HG02943 (cell line): ENCODE data around the gene BANF1.

Experiments
- ATAC-seq: cut with Tn5 transposase; IDR thresholded peaks from one replicate; pipeline ENCODE4 v1.9.1; 2021; ENCODE audit warnings: mild to moderate bottlenecking, low read depth, moderate library complexity; ENCODE audit not compliant: unreplicated experiment

The BANF1 gene

DNA sequence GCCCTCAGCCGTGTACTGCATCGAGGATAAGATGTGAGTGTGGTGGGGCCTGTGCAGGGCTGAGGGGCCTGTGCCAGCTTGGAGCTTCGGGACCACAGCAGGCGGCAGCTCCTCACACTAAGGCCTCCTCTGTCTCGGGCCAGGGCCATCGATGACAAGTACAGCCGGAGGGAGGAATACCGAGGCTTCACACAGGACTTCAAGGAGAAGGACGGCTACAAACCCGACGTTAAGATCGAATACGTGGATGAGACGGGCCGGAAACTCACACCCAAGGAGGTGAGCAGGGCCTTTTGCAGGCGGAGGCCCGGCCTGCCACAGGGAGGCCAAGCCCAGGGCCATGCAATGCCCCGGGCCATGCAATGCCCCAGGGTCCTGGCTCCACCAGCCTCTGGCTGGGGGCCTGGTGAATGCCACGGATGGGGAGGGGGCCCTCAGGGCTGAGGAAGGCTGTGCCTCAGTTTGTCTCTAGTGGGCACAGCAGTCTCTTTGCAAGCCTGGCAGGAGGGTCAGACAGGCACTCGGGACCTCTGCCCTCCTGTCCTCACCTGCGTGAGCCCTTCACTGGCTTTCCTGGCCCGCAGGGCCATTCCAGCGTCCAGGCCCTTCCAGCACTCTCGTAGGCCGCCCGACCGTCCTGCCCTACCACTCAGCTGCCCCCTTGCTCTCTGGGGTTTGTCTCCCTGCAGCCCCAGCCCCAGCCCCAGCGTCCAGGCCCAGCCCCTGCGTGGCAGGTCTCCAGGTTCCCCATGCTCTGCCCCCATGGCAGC, 24.5 kb upstream of the BANF1 start:
- ATAC-seq: no peak

DNA sequence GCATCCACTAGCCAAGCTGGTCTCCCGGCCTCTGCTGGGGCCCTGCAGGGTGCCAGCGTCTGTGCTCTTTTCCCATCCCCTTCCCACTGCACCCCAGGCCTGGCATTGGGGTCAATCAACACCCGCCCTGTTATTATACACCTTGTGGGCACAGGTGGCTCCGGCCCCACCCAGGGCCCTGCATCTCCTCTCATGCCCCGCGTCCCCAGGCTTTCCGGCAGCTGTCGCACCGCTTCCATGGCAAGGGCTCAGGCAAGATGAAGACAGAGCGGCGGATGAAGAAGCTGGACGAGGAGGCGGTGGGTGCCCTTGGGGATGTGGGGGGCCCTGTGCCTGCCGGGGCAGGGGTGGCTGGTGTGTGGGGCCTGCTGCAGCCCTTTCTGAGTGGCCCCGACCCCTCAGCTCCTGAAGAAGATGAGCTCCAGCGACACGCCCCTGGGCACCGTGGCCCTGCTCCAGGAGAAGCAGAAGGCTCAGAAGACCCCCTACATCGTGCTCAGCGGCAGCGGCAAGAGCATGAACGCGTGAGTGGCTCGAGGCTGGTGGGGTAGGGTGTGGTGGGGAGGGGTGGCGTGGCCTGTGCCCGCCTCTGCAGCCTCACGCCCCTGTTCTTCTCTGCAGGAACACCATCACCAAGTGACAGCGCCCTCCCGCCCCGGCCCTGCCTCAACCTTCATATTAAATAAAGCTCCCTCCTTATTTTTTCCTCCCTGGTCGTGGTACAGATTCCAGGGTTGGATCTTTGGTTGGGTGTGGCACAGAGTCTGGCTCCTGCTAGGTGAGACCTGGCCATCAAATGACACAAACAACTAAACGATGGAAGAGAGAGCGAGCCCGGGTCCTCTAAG, 23.7 kb upstream of the BANF1 start:
- no peak for ATAC-seq

DNA sequence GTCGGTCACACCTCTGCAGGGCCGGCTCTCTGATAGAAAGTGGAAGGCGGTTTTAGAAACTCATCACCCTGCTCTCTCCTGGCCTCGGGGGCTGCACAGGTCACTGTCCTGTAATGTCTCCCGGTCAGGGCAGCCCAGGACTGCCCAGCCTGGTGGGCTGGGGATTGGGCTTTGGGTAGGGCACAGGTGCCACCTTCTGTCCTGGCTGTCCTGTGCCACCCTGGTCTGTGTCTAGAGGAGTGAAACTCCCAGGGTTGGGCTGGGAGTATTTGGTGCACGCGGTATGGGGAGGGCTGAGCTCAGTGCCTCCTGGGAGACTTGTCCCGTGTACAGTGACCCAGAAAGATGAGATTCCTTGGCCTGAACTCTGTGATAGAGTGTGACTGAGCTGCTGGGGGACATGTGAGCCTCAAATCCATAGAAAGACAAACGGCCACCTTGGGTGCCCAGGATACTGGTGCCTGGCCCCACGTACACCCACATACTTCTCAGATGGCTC, 23.0 kb upstream of the BANF1 start:
- no peak for ATAC-seq

DNA sequence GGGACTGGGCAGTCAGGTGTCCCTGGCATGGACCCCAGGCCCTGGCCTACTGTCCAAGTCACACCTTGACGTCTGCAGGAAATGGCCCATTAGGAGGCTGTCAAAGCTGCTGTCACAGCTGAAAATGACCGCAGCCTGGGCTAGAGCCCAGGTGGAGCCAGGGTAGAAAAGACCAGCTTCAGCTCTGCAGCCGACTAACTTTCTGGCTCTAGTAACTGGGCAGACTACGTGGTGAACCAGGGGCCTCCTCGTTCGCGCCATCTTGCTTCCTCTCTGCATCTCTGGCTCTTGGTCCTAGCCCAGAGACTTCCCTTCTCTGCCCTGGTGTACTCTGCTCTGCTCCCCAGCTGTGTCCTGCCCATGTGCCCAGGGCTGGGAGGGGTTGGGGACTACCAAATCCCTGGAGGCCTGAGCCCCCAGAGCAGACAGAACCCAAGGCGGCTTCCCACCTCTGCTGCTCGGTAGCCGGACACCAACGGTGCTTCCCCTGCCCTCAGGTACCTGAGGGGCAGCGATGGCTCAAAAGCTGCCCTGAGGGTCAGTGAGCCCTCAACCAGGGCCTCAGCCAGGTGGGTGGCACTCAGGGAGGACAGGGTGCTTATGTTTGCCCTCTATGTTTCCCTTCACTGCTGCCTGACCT, 21.1 kb upstream of the BANF1 start:
- no peak for ATAC-seq

DNA sequence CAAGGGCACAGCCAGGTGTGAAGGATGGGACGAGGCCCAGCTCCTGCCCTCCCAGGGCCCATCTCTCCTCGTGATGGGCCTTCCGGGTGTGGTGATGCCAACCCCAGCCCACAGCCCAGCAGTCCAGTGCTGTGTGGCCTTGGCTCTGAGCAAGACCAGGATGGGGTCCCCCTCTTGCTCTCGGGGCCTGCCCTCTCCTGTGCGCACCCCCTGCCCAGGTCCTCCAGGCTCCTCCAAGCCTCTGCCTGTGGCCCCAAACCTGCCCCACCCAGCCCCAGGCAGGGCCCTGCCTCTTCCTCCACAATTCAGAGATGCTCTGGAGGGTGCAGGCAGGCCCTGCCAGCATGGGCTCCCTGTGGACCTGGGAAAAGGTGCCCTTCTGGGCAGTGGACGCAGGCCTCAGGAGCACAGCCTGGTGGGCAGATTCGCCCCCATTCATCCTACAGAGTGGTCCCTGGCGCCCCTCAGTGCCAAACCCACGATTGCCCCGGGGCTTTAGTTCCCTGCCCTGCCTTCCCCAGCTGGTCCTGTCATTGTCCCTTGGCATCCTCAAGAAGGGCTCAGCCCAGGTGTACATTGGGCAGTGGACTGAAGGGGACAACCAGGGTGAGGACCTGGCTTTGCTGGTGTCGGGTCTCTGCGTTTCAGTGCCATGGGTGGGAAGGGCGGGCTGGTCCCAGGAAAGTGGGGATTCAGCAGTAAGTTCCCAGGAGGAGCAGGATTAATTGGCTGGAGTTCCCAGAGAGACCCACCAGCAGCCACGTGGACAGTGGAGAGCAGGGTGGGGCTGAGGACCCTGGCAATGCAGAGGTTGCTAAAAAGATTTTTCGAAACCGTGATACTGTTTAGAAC, 20.1 kb upstream of the BANF1 start:
- ATAC-seq: no peak

DNA sequence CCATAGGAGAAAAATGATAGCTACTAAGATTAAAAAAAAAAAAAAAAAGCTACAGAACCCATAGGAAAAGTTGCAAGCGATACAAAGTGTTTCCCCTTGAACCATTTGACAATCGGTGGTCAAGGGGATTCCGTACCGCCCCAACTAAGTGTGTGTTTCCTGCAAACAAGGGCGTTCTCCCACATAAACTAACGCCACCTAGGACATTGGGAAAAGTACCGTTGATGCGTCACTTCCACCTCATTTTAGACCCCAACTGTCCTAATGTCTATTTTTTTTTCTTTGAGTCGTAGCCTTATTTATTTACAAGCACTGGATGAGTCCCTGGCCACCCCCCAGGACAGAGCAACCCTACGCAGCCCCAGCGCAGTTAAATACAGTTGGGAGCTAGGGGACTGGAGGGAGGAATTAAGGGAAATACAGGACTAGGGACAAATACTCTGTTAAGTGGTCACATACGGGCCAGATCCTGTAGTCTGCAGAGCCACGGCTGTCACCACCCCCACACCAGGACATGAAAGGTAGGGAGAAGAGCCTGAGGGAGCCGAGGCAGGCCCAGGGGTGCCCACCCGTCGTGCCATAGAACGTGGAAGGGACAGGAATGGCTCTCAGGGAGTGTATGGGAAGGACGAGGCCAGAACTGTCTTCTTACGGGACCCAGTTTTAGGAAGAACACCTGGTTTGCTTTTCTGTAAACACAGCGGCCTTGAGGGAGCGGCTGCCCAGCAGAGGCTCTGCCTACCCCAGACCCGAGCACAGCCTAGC, 19.3 kb upstream of the BANF1 start:
- no peak for ATAC-seq

DNA sequence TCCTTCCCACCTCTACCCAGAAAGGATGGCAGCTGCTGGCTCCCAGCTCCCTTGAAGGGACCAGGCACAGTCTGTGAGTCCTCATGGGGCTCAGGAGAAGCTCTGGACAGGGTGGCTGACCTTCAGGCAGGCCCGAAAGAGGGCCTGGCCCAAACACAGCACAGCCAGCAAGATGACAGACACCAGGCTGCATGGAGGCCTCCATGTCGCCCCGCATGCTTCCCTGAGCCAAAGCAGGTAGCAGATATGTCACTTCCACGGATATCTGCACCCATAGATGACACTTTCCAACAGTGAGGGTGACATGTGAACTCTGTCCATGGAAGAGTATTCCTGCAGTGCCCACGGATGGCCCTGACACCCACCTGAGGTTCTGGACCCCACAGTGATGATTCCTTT, 18.7 kb upstream of the BANF1 start:
- no peak for ATAC-seq

DNA sequence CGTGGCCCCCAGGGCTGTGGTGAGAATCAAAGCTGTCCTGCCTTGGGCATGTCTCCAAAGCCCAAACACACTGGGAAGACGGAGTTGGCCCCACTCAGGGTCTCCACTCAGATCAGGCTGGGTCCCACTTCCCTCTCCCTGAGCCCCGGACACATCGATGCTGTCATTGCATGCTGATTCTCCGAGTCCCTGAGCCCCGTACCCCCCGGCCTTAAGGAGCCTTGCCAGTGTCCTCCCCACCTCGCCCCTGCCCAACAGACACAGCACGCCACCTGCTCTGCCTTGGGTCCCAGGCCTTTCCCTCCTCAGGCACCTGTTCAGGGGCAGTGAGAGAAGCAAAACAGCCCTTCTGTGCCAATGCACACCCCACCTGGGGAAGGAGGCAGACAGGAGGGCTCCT, 15.0 kb upstream of the BANF1 start:
- ATAC-seq: no peak

DNA sequence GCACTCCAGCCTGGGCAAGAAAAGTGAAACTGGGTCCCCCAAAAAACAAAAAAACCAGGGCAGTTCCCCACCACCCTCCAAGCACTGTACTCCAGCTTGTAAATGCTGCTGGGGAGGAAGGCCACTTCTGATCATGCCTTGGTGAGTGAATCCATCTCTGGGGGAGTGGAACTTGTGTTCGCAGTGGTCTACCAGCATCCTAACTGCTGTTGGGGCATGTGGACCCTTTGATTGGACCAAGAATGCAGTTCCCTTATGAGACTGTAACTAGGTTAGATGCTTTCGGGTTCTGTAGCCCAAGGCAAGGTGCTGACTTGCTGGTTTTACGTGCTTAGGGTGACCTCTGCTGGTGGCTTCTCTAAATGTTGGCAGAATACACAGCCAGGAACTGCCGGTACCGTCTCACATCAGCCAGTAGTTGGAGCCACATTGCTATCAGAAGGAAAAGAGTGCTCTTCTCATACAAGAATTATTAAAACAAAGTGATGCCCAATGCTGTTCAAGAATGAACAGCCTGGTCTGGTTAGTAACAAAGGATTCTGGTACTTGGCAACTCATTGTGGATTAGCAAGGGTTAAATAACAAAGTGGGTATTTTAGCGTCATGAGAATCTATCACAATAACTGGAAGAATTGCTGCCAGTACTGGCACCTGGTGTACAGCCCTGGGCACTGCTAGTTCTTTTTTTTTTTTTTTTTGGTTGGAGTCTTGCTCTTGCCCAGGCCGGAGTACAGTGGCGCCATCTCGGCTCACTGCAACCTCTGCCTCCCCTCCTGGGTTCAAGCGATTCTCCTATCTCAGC, 13.3 kb upstream of the BANF1 start:
- ATAC-seq: peak; percentile 77

DNA sequence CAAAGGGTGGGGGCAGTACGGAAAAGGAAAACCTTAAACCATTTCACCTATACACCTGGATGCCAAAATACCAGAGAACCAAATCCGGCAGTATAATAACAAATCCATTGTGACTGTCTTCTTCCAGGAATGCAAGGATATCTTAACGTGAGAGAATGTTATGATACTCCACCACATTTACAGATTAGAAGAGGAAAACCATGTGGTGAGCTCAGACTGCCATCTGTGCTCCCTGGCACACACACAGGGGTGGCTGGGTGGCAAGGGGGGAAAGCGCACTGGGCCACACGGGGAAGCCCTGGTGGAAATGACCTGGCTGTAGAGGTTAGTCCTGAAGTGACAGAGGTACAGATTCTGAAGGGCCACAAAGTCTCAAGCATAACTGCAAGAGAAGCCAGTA, 10.2 kb upstream of the BANF1 start:
- no peak for ATAC-seq

DNA sequence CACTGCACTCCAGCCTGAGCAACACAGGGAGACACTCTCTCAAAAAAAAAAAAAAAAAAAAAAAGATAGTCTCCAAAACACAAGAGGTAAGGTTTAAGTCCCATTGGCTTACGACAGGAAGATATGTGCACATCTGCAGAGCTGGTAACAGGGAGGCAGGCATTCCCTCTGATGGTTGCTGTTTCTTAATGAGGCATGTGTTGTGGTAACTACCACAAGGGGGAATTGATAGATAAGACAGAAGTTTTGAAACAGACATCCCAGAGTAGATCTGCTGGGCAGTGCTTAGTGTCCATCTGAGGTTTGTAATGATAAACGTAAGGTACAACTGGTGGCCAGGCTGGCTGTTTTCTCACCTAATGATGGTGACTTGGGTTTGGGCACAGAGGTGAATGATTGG, 5.0 kb upstream of the BANF1 start:
- ATAC-seq: no peak

DNA sequence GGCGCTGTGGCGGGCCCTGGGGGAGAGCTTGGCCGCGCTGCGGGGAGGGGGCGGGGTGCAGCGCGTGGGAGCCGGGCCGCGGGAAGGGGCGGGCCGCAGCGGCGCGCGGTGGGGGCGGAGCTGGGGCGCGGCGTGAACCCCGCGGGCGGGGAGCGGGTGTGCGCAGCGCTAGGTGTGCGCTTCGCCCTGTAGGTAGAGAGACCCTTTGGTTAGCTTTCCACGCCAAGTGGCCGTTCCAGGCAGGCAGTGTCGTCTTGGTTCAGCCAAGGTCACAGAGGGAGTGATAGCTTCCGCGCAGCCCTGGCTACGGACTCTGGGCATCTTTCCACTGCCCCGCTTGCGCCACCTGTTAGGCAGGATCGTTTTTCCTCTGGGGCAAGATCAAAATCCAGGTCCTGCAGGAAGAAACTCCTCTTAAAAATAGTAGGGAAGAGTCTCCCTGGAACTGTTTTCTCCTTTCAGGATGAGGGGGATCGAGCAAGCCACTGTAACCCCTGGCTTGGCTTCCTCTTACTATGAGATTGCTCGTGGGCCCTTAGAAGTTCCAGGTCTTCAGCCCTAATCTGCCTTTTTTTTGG, 434 bp downstream of the BANF1 start:
- peak; percentile 39 for ATAC-seq

DNA sequence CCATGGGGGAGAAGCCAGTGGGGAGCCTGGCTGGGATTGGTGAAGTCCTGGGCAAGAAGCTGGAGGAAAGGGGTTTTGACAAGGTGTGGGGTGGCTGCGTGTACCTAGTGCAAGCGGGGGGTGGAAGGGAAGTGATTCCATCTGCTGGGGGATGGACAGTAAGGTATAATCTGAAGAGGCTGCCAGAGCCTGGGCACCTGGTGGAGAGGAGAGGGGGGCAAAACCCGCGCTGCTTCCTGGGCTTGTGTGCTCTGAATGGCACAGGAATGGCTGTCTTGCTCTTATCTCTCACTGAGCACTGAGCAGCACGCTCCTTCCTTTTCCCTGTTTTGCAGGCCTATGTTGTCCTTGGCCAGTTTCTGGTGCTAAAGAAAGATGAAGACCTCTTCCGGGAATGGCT, 988 bp downstream of the BANF1 start:
- ATAC-seq: no peak

DNA sequence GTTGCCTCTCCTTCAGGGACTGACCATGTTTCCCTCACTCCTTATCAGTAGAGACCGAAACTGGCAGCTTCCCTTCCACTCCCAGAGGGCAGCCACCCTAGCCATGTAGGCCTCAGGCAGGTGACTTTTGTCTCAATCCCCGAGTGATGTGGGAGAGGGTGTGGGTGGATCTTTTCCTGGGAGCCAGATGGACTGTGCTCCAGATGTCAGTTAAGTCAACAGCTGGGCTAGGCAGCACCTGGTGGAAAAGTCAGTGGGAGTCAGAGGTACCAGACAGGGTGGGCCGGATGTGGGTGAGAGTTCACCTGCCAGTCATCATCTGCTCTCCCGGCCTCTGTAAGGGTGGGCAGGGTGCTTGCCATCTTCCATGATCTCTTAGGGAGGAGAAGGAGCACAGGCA, 1.9 kb downstream of the BANF1 start:
- ATAC-seq: no peak

DNA sequence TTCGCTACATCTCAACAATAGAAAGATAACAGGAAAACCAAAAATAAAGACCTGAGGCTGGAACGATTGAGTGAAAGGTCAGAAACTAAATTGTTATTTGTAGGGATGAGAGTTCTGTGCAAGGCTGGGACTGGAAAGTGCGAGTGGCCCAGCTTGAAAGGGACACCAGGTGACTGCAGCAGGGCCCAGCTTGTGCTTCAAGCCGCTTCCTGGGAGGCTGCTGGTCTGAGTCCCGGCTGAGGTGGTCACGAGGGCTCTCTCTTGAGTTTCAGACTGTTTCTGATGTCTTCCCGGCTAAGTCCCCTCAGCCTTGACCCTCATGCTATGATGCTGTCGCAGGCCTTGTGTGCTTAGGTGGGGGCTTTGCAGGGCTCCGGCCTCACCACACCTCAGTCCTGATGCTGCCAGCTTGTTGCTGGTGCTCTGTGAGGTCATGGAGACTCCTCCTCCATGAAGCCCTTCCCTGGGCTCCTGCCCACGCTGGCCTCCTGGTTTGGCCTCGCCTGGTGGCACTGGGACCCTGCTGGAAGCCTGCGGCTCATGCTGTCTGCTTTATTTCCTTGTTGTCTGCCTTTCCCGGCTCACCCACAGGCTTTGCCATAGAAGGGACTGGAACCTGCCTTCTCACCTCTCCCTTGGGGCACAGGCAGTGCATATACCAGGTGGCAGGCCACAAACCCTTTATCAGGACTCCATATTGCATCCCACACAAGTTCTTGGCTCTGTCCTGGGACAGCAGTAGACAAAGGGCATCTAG, 4.0 kb downstream of the BANF1 start:
- no peak for ATAC-seq

DNA sequence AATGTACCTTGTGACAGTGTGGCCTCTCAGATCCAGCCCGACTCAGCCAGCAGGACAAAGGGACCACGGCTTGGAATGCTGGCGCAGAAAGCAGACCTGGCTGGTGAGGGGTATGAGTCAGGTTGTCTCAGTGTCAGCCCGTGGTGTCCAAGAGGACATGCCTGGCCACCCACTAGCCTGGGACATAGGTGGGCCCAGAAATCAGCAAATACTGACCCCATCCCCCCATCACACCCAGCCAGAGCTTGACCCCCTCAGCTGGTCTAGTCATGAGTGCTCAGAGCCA, 4.5 kb downstream of the BANF1 start:
- ATAC-seq: no peak

DNA sequence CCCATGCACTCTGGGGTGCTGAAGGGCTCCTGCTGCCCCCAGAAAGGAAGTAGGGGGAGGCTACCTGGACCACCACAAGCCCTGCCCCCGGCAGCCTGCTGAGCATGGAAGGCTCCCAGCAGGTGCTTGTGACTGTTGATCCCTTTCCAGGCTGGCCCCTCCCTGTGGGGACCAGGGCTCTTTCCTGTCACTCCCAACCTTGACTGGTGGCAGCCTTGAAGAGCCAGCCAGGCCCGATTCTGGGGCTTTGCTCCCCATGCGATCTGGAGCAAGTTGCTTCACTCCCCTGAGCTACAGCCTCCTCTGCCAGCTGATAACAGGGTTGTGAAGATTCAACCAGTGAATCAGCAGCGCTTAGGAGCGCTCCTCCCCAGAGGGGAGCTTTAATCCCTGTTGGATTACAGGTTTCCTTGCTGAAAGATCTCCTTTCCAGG, 4.9 kb downstream of the BANF1 start:
- ATAC-seq: no peak

DNA sequence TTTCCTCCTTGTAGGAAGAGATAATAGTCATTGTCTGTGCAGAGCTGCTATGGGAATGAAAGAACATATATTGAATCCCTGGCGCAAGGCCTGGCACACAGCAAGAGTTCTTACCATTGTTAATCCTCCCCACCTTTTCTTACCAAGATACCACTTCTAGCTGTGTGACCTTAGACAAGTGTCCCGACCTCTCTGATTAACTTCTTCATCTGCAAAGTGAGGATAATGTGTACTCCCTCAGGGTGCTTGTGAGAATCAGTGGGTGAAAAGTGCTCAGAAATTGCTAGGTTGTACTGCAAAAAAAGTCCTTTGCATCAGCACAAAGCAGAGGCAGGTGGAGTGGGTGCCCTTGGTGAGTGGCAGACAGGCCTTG, 5.8 kb downstream of the BANF1 start:
- ATAC-seq: no peak
